Middle frontal gyrus (tissue), 1 donor: ENCODE results near the gene NCSTN.
A peak's percentile ranks its signal among the peaks of the same experiment; 100 is the strongest.

Source experiments
- DNase-seq: peaks from one replicate; pipeline ENCODE4 v3.0.0-alpha.2; 2015; ENCODE audit warnings: low spot score; ENCODE audit errors: extremely low spot score

NCSTN gene

GRCh38 chr1:160342953-160343869 is at the start of gene NCSTN, which contains the start of gene COPA:
Gene NCSTN, plus strand, starts transcription at chr1:160343383. Its CDS starts 14 bp downstream, at chr1:160343397.
Gene COPA, minus strand, starts transcription at chr1:160343250. Its CDS starts 80 bp downstream, at chr1:160343170.
- DNase-seq: peak; percentile 88

- no peak for DNase-seq
These were observed 47.1 kb upstream of the NCSTN start for GRCh38 chr1:160296036-160296435.

GRCh38 chr1:160300173-160300572 is 43.0 kb upstream of the NCSTN start:
- DNase-seq: no peak

GRCh38 chr1:160307118-160307791 is 35.9 kb upstream of the NCSTN start:
- DNase-seq: no peak

- no peak for DNase-seq
These were observed 34.6 kb upstream of the NCSTN start for GRCh38 chr1:160308451-160309184.

- no peak for DNase-seq
These were observed 34.0 kb upstream of the NCSTN start for GRCh38 chr1:160309185-160309557.

- no peak for DNase-seq
These were observed 33.6 kb upstream of the NCSTN start for GRCh38 chr1:160309571-160309970.

- DNase-seq: no peak
These were observed 27.8 kb upstream of the NCSTN start for GRCh38 chr1:160315359-160315758.

GRCh38 chr1:160322831-160323230 is 20.4 kb upstream of the NCSTN start:
- no peak for DNase-seq

- DNase-seq: no peak
These were observed 17.9 kb upstream of the NCSTN start for GRCh38 chr1:160325252-160325651.

- DNase-seq: no peak
These were observed 16.8 kb upstream of the NCSTN start for GRCh38 chr1:160326418-160326817.

GRCh38 chr1:160328184-160328583 is 15.0 kb upstream of the NCSTN start:
- DNase-seq: no peak

GRCh38 chr1:160330119-160330518 is 13.1 kb upstream of the NCSTN start:
- no peak for DNase-seq

GRCh38 chr1:160332516-160332915 is 10.7 kb upstream of the NCSTN start:
- no peak for DNase-seq

GRCh38 chr1:160338580-160338979 is 4.6 kb upstream of the NCSTN start:
- no peak for DNase-seq

GRCh38 chr1:160340146-160340545 is 3.0 kb upstream of the NCSTN start:
- DNase-seq: no peak

GRCh38 chr1:160340866-160341265 is 2.3 kb upstream of the NCSTN start:
- DNase-seq: no peak

- DNase-seq: no peak
These were observed 657 bp upstream of the NCSTN start for GRCh38 chr1:160342526-160342925.

GRCh38 chr1:160344241-160344640 is 1.1 kb downstream of the NCSTN start:
- DNase-seq: no peak

- no peak for DNase-seq
These were observed 1.8 kb downstream of the NCSTN start for GRCh38 chr1:160344936-160345335.

GRCh38 chr1:160346463-160346862 is 3.3 kb downstream of the NCSTN start:
- DNase-seq: no peak

- DNase-seq: no peak
These were observed 3.8 kb downstream of the NCSTN start for GRCh38 chr1:160346958-160347357.
